Lung (tissue), 16 donors: ENCODE results near the gene BCAR1. TPM values are rescaled to one million over a fixed set of nuclear protein-coding genes. Genes with fewer than 3 reads are reported as not detected.
A peak's percentile ranks its signal among the peaks of the same experiment; 100 is the strongest.

Experiments used
- ATAC-seq: fragments of 200-7000 bp; cut with Tn5 transposase; one replicate; pipeline ENCODE4 v1.9.1; 2020; ENCODE audit warnings: moderate number of reproducible peaks; ENCODE audit not compliant: insufficient read depth, low FRiP score
- DNase-seq, 3 donors: peaks; one replicate each; pipeline ENCODE4 v3.0.0-alpha.2; 2013 to 2017
- H3K27ac ChIP-seq, 2 donors: one replicate each; pipeline ENCODE4 v1.5.1; 2013; ENCODE audit warnings: mild to moderate bottlenecking in 2 of 2, moderate library complexity in 2 of 2, control low read depth in 1 of 2, inconsistent platforms in 1 of 2, low read depth in 1 of 2, low read length in 1 of 2
- H3K27me3 ChIP-seq, 3 donors: one replicate each; pipeline ENCODE4 v1.5.1; 2013; ENCODE audit warnings: low read length in 2 of 3; ENCODE audit not compliant: control insufficient read depth in 3 of 3, insufficient read depth in 3 of 3
- H3K36me3 ChIP-seq, 4 donors: one replicate each; pipeline ENCODE4 v1.5.1; 2013; ENCODE audit warnings: low read length in 4 of 4, mild to moderate bottlenecking in 1 of 4, moderate library complexity in 1 of 4; ENCODE audit not compliant: control insufficient read depth in 4 of 4, insufficient read depth in 4 of 4
- H3K4me1 ChIP-seq, 5 donors: one replicate each; pipeline ENCODE4 v1.5.1; 2013; ENCODE audit warnings: low read length in 5 of 5, mild to moderate bottlenecking in 2 of 5, moderate library complexity in 1 of 5; ENCODE audit not compliant: control insufficient read depth in 5 of 5, insufficient read depth in 5 of 5
- H3K4me3 ChIP-seq: one replicate; pipeline ENCODE4 v1.5.1; 2013; ENCODE audit warnings: mild to moderate bottlenecking, control low read depth, moderate library complexity
- H3K9ac ChIP-seq, 2 donors: one replicate each; pipeline ENCODE4 v1.5.1; 2013; ENCODE audit warnings: low read length in 2 of 2, control low read depth in 1 of 2; ENCODE audit not compliant: insufficient read depth in 1 of 2
- H3K9me3 ChIP-seq, 4 donors: one replicate each; pipeline ENCODE4 v1.5.1; 2013; ENCODE audit warnings: low read length in 3 of 4, mild to moderate bottlenecking in 1 of 4, moderate library complexity in 1 of 4; ENCODE audit not compliant: control insufficient read depth in 4 of 4, insufficient read depth in 3 of 4
- CTCF ChIP-seq: IDR thresholded peaks from 2 replicates; pipeline ENCODE4 v1.5.1; 2012; ENCODE audit warnings: mild to moderate bottlenecking; ENCODE audit errors: control extremely low read depth, extremely low read depth
- WGBS, 2 donors: extraction: QIAGEN DNeasy Blood & Tissue Kit; methylation state at CpG; one replicate each; pipeline ENCODE4 v1.1.7; 2013; 5-methylcytosine and 5-hydroxymethylcytosine counted together
- long read RNA-seq, 5 donors: transcript quantifications; one replicate each; lab custom pipeline, GENCODE V29; 2026
- polyA plus RNA-seq, 2 donors: library from polyadenylated mRNA; stranded (reverse); fragments of 200-250 nt; gene quantifications; one replicate each; pipeline ENCODE4 v1.2.1, GENCODE V29; 2013
- total RNA-seq, 2 donors: library from RNA; depleted of rRNA in 1 of 2; stranded (reverse); fragments of >200 nt in 1 of 2; gene quantifications; one replicate each; pipeline ENCODE4 v1.2.1, GENCODE V29; 2014 to 2021
- donor health status: control.
- donor health status: control.
- donor health status: Bipolar disorder and iron deficiency.
- donor health status: healthy.
- donor health status: DM: yes; HTN: yes; CAD: no.

The BCAR1 gene
- total RNA-seq: 10 to 100 TPM; 51.3 to 70.7 TPM
- polyA plus RNA-seq: 10 to 100 TPM; 37.5 to 48.6 TPM
- long read RNA-seq, donor 1, transcript BCAR1-212 (3 exons, 2,692 nt): major isoform, 10 of 63 reads
- long read RNA-seq, donor 1, transcript BCAR1-207 (7 exons, 3,192 nt): minor isoform, 5 of 63 reads
- long read RNA-seq, donor 1, partial matches to known transcripts: 45 of 63 reads
- long read RNA-seq, donor 1, other reads (novel, unspliced or antisense): 0 of 63 reads
- long read RNA-seq, donor 2, partial matches to known transcripts: 8 of 13 reads
- long read RNA-seq, donor 2, other reads (novel, unspliced or antisense): 0 of 13 reads
- long read RNA-seq, donor 3, transcript BCAR1-212 (3 exons, 2,692 nt): major isoform, 6 of 14 reads
- long read RNA-seq, donor 3, partial matches to known transcripts: 7 of 14 reads
- long read RNA-seq, donor 3, other reads (novel, unspliced or antisense): 0 of 14 reads
- long read RNA-seq, donor 4, partial matches to known transcripts: 12 of 19 reads
- long read RNA-seq, donor 4, other reads (novel, unspliced or antisense): 0 of 19 reads
- long read RNA-seq, donor 5, transcript BCAR1-212 (3 exons, 2,692 nt): major isoform, 11 of 57 reads
- long read RNA-seq, donor 5, partial matches to known transcripts: 41 of 57 reads
- long read RNA-seq, donor 5, other reads (novel, unspliced or antisense): 0 of 57 reads

- Histone ChIP-seq H3K4me3 (peak within 1 kb of the TSS; percentile 72), H3K9me3 (peaks cover 0 to under 1% (median 0%) of the 10 kb centered on the region in 4 donors), H3K4me1 (peaks cover 24 to 72% (median 65%) of the 10 kb centered on the region in 5 donors), H3K27me3 (no peaks in the 10 kb centered on the region), H3K36me3 (no peaks in the 10 kb centered on the region), H3K9ac (peak within 1 kb of the TSS in 1 of 2 donors; percentile 55), H3K27ac (peak within 1 kb of the TSS; percentile 82 to 97)
- no peak for TF ChIP-seq CTCF
- peak; percentile 79 for ATAC-seq
- 2% methylated on average over 60 to 84 of the region's 84 CpGs for WGBS, 2 donors
- peak; percentile 91 to 94 (median 93) for DNase-seq
Observed at GRCh38 chr16:75251280-75252048, at the start of gene BCAR1. Gene BCAR1, minus strand, starts transcription at chr16:75251624. Its CDS starts 142 bp downstream, at chr16:75251482.

GRCh38 chr16:75298267-75298666 lies 46.8 kb upstream of the BCAR1 start:
- H3K4me3 ChIP-seq: no peak overlapping the region
- H3K4me1 ChIP-seq: peaks cover 0 to 5% (median 0%) of the 10 kb centered on the region in 5 donors
- no peak for ATAC-seq
- TF ChIP-seq CTCF: no peak
- no peak overlapping the region for H3K9ac ChIP-seq
- DNase-seq: no peak
- no peak overlapping the region for H3K27ac ChIP-seq
- H3K27me3 ChIP-seq: no peaks in the 10 kb centered on the region
- H3K9me3 ChIP-seq: no peaks in the 10 kb centered on the region
- WGBS, 2 donors: 89 to 92% methylated on average over 6 of the region's 6 CpGs
- peaks cover 9 to 22% (median 15%) of the 10 kb centered on the region in 4 donors for H3K36me3 ChIP-seq

- DNase-seq (peak; percentile 54 to 79 (median 73)), ATAC-seq (no peak)
- Histone ChIP-seq H3K4me1 (peaks cover 0 to 5% (median 0%) of the 10 kb centered on the region in 5 donors), H3K9me3 (no peaks in the 10 kb centered on the region), H3K27me3 (no peaks in the 10 kb centered on the region), H3K27ac (peak overlapping the region; percentile 43 to 47), H3K4me3 (no peak overlapping the region), H3K36me3 (peaks cover 6 to 26% (median 18%) of the 10 kb centered on the region in 4 donors), H3K9ac (no peak overlapping the region)
- TF ChIP-seq CTCF: no peak
- 49 to 85% methylated on average over 1 of the region's 1 CpG for WGBS, 2 donors
Observed at GRCh38 chr16:75296606-75297005, 45.2 kb upstream of the BCAR1 start.
